Neural progenitor cell (in vitro differentiated cells): ENCODE data around the gene COL11A1. TPM values are rescaled to one million over a fixed set of nuclear protein-coding genes. Genes with fewer than 3 reads are reported as not detected.

ENCODE experiments used
- DNase-seq: peaks from one replicate; pipeline ENCODE4 v3.0.0-alpha.2; 2016; ENCODE audit warnings: low spot score
- H2AFZ ChIP-seq: fragments of 200-600 bp; sonication (generic); replicated peaks from 2 replicates; pipeline ENCODE4 v1.6.1; 2016; ENCODE audit warnings: antibody characterized with exemption
- H3F3A ChIP-seq: fragments of 200-600 bp; sonication (generic); 2 replicates; pipeline ENCODE4 v1.6.1; 2016; ENCODE audit warnings: antibody characterized with exemption, low read depth
- H3K27ac ChIP-seq: fragments of 200-600 bp; sonication (generic); 2 replicates; pipeline ENCODE4 v1.5.1; 2016; ENCODE audit warnings: mild to moderate bottlenecking
- H3K27me3 ChIP-seq: fragments of 200-600 bp; sonication (generic); 2 replicates; pipeline ENCODE4 v1.6.1; 2016; ENCODE audit warnings: mild to moderate bottlenecking, moderate library complexity
- H3K36me3 ChIP-seq: fragments of 200-600 bp; sonication (generic); 2 replicates; pipeline ENCODE4 v1.5.1; 2016
- H3K4me1 ChIP-seq: fragments of 200-600 bp; sonication (generic); 2 replicates; pipeline ENCODE4 v1.6.1; 2016; ENCODE audit warnings: mixed run types
- H3K4me2 ChIP-seq: fragments of 200-600 bp; sonication (generic); 2 replicates; pipeline ENCODE4 v1.6.1; 2016
- H3K4me3 ChIP-seq: fragments of 200-600 bp; sonication (generic); 2 replicates; pipeline ENCODE4 v1.5.1; 2016
- H3K79me2 ChIP-seq: fragments of 200-600 bp; sonication (generic); 2 replicates; pipeline ENCODE4 v1.6.1; 2016; ENCODE audit warnings: low read depth
- H3K9ac ChIP-seq: fragments of 200-600 bp; sonication (generic); 2 replicates; pipeline ENCODE4 v1.6.1; 2016
- H3K9me3 ChIP-seq: fragments of 200-600 bp; sonication (generic); 2 replicates; pipeline ENCODE4 v1.5.1; 2016; ENCODE audit warnings: low read depth
- H4K20me1 ChIP-seq: fragments of 200-600 bp; sonication (generic); 2 replicates; pipeline ENCODE4 v1.6.1; 2016; ENCODE audit warnings: low read depth
- H3K27ac Mint-ChIP-seq: 3 replicates; pipeline ENCODE4 v1.8.0; 2021; ENCODE audit warnings: mixed read lengths
- H3K27me3 Mint-ChIP-seq: 2 replicates; pipeline ENCODE4 v1.8.0; 2022; ENCODE audit warnings: low read depth, mild to moderate bottlenecking, inconsistent platforms, moderate library complexity, mixed read lengths; ENCODE audit not compliant: insufficient read depth
- H3K36me3 Mint-ChIP-seq: 3 replicates; pipeline ENCODE4 v1.8.0; 2021; ENCODE audit warnings: mixed read lengths
- H3K4me1 Mint-ChIP-seq: 3 replicates; pipeline ENCODE4 v1.8.0; 2021; ENCODE audit warnings: mixed read lengths
- H3K4me3 Mint-ChIP-seq: 3 replicates; pipeline ENCODE4 v1.8.0; 2021; ENCODE audit warnings: mild to moderate bottlenecking, moderate library complexity, mixed read lengths
- H3K9me3 Mint-ChIP-seq: 3 replicates; pipeline ENCODE4 v1.8.0; 2020; ENCODE audit warnings: mixed read lengths
- CTCF ChIP-seq: fragments of 200-600 bp; sonication (generic); IDR thresholded peaks from 2 replicates; pipeline ENCODE4 v1.5.1; 2017; ENCODE audit warnings: antibody characterized with exemption, mild to moderate bottlenecking
- EZH2 ChIP-seq: fragments of 200-600 bp; sonication (generic); IDR thresholded peaks from 2 replicates; pipeline ENCODE4 v1.6.1; 2017; ENCODE audit warnings: antibody characterized with exemption, mild to moderate bottlenecking, moderate library complexity
- EZH2phosphoT487 ChIP-seq: fragments of 200-600 bp; sonication (generic); IDR thresholded peaks from 2 replicates; pipeline ENCODE4 v1.6.1; 2017; ENCODE audit warnings: antibody characterized with exemption
- total RNA-seq: library from RNA; depleted of rRNA; stranded (reverse); fragments of >200 nt; gene quantifications from 2 replicates; pipeline ENCODE4 v1.2.3, GENCODE V29; 2015; ENCODE audit warnings: low replicate concordance

The COL11A1 gene
- total RNA-seq, 1 donor from 2014 or later: 78.9 TPM

- peaks cover 13% of the 10 kb centered on the region for H3K36me3 ChIP-seq
- Mint-ChIP-seq H3K36me3 (peaks cover 12% of the 10 kb centered on the region), H3K27me3 (no peaks in the 10 kb centered on the region), H3K4me1 (peaks cover 4% of the 10 kb centered on the region), H3K4me3 (no peak overlapping the region), H3K9me3 (no peaks in the 10 kb centered on the region), H3K27ac (no peak overlapping the region)
- H4K20me1 ChIP-seq: no peaks in the 10 kb centered on the region
- H3K27ac ChIP-seq: peak overlapping the region; percentile 73
- DNase-seq: no peak
- no peak overlapping the region for H2AFZ ChIP-seq
- H3K9me3 ChIP-seq: no peaks in the 10 kb centered on the region
- H3K4me3 ChIP-seq: no peak overlapping the region
- peaks cover 20% of the 10 kb centered on the region for H3K4me1 ChIP-seq
- H3F3A ChIP-seq: peaks cover 12% of the 10 kb centered on the region
- H3K9ac ChIP-seq: no peak overlapping the region
- no peaks in the 10 kb centered on the region for H3K79me2 ChIP-seq
- H3K27me3 ChIP-seq: no peaks in the 10 kb centered on the region
- TF ChIP-seq EZH2phosphoT487: no peak
- no peak for TF ChIP-seq EZH2
- no peak for TF ChIP-seq CTCF
- H3K4me2 ChIP-seq: no peak overlapping the region
Observed at GRCh38 chr1:103075316-103076000, 32.9 kb downstream of the COL11A1 start.

GRCh38 chr1:103074224-103074623, 34.1 kb downstream of the COL11A1 start:
- Mint-ChIP-seq H3K27me3 (no peaks in the 10 kb centered on the region), H3K9me3 (no peaks in the 10 kb centered on the region), H3K4me1 (peaks cover 4% of the 10 kb centered on the region), H3K27ac (no peak overlapping the region), H3K4me3 (no peak overlapping the region), H3K36me3 (peaks cover 12% of the 10 kb centered on the region)
- H3K4me3 ChIP-seq: no peak overlapping the region
- H3K9me3 ChIP-seq: no peaks in the 10 kb centered on the region
- H2AFZ ChIP-seq: no peak overlapping the region
- H3K4me2 ChIP-seq: peak overlapping the region; percentile 11
- H3K27ac ChIP-seq: peak overlapping the region; percentile 73
- peak; percentile 5 for DNase-seq
- TF ChIP-seq CTCF (no peak), EZH2 (no peak), EZH2phosphoT487 (no peak)
- no peaks in the 10 kb centered on the region for H3K27me3 ChIP-seq
- H3K4me1 ChIP-seq: peaks cover 20% of the 10 kb centered on the region
- peaks cover 12% of the 10 kb centered on the region for H3F3A ChIP-seq
- H3K36me3 ChIP-seq: peaks cover 13% of the 10 kb centered on the region
- H4K20me1 ChIP-seq: no peaks in the 10 kb centered on the region
- H3K9ac ChIP-seq: no peak overlapping the region
- H3K79me2 ChIP-seq: no peaks in the 10 kb centered on the region

GRCh38 chr1:103069201-103069600, 39.1 kb downstream of the COL11A1 start:
- Mint-ChIP-seq H3K27ac (no peak overlapping the region), H3K36me3 (peaks cover 12% of the 10 kb centered on the region), H3K27me3 (peaks cover 2% of the 10 kb centered on the region), H3K9me3 (no peaks in the 10 kb centered on the region), H3K4me3 (no peak overlapping the region), H3K4me1 (no peaks in the 10 kb centered on the region)
- Histone ChIP-seq H3K4me1 (peaks cover 5% of the 10 kb centered on the region), H3K4me2 (no peak overlapping the region), H3K27me3 (no peaks in the 10 kb centered on the region), H3F3A (peaks cover 3% of the 10 kb centered on the region), H3K4me3 (no peak overlapping the region), H3K9me3 (no peaks in the 10 kb centered on the region), H3K79me2 (no peaks in the 10 kb centered on the region), H4K20me1 (no peaks in the 10 kb centered on the region), H3K27ac (no peak overlapping the region), H2AFZ (no peak overlapping the region), H3K9ac (no peak overlapping the region), H3K36me3 (peaks cover 7% of the 10 kb centered on the region)
- TF ChIP-seq EZH2 (no peak), CTCF (no peak), EZH2phosphoT487 (no peak)
- DNase-seq: no peak
